Measurements from ENCODE around the gene ALG8.
"Not testable (repeated sequence)": the region's sequence is repeated elsewhere in the genome, so short reads cannot be mapped to it uniquely, and the experiment has no call there.

DNA sequence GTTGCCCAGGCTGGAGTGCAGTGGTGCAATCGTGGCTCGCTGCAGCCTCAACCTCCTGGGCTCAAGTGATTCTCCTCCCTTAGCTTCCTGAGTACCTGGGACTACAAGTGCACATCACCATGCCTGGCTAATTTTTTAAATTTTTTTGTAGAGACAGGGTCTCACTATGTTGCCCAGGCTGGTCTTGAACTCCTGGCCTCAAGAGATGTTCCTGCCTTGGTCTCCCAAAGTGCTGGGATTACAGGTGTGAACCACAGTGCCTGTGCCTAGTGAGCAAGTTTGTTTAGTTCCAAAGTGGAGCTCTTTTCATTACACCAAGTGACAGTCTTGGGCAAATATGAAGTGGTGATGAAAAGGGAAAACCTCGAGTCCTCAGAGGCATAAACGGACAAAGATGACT lies 61.8 kb downstream of the ALG8 start:
- not testable (repeated sequence) for TF ChIP-seq TAF1 (IDR thresholded peaks at IDR 0.05; ENCODE audit: borderline replicate concordance, low read depth, low read length); JUND (IDR thresholded peaks at IDR 0.05); POLR2AphosphoS5 (IDR thresholded peaks at IDR 0.05; ENCODE audit: low read depth, low read length); MEF2A (IDR thresholded peaks at IDR 0.05; ENCODE audit: borderline replicate concordance, low read depth)
- TF ChIP-seq, protein P1, sequence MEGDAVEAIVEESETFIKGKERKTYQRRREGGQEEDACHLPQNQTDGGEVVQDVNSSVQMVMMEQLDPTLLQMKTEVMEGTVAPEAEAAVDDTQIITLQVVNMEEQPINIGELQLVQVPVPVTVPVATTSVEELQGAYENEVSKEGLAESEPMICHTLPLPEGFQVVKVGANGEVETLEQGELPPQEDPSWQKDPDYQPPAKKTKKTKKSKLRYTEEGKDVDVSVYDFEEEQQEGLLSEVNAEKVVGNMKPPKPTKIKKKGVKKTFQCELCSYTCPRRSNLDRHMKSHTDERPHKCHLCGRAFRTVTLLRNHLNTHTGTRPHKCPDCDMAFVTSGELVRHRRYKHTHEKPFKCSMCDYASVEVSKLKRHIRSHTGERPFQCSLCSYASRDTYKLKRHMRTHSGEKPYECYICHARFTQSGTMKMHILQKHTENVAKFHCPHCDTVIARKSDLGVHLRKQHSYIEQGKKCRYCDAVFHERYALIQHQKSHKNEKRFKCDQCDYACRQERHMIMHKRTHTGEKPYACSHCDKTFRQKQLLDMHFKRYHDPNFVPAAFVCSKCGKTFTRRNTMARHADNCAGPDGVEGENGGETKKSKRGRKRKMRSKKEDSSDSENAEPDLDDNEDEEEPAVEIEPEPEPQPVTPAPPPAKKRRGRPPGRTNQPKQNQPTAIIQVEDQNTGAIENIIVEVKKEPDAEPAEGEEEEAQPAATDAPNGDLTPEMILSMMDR (IDR thresholded peaks at IDR 0.05), result not testable (repeated sequence)
- TF ChIP-seq, protein P2, sequence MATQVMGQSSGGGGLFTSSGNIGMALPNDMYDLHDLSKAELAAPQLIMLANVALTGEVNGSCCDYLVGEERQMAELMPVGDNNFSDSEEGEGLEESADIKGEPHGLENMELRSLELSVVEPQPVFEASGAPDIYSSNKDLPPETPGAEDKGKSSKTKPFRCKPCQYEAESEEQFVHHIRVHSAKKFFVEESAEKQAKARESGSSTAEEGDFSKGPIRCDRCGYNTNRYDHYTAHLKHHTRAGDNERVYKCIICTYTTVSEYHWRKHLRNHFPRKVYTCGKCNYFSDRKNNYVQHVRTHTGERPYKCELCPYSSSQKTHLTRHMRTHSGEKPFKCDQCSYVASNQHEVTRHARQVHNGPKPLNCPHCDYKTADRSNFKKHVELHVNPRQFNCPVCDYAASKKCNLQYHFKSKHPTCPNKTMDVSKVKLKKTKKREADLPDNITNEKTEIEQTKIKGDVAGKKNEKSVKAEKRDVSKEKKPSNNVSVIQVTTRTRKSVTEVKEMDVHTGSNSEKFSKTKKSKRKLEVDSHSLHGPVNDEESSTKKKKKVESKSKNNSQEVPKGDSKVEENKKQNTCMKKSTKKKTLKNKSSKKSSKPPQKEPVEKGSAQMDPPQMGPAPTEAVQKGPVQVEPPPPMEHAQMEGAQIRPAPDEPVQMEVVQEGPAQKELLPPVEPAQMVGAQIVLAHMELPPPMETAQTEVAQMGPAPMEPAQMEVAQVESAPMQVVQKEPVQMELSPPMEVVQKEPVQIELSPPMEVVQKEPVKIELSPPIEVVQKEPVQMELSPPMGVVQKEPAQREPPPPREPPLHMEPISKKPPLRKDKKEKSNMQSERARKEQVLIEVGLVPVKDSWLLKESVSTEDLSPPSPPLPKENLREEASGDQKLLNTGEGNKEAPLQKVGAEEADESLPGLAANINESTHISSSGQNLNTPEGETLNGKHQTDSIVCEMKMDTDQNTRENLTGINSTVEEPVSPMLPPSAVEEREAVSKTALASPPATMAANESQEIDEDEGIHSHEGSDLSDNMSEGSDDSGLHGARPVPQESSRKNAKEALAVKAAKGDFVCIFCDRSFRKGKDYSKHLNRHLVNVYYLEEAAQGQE (IDR thresholded peaks at IDR 0.05; ENCODE audit: low read depth, low read length), result not testable (repeated sequence)
